Measurements from ENCODE around the gene FHIT.
"Not testable (repeated sequence)": the region's sequence is repeated elsewhere in the genome, so short reads cannot be mapped to it uniquely, and the experiment has no call there.

Gene FHIT

DNA sequence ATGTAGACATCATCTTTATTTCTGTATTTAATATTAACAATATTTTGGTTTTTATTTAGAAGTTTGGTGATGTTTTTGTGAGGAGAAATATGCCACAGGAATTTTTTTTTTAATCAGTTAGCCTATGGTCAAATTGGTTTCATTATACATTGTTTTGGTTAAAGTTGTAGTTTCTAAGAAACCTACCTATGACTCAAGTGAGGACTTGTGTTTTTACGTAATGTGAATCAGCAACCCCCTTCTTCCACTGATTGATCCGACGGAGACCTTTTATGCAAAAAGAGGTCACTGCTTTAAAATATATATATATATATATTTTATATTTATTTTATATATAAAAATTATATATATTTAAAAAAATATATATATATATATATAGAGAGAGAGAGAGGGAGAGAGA lies 698.1 kb downstream of the FHIT start:
- DNase-seq = no peak
- Histone ChIP-seq H3K27ac (no peak overlapping the region), H3K27me3 (replicated peaks) (no peaks in the 10 kb centered on the region), H3K36me3 (replicated peaks) (no peaks in the 10 kb centered on the region), H3K4me3 (ENCODE audit: low read depth, low read length) (no peak overlapping the region)
- in situ Hi-C loops (cut with HindIII; ENCODE audit: low pct_ligation_motif_present, low sequenced_read_pairs) = no loop called here
- TF ChIP-seq CTCF (IDR thresholded peaks at IDR 0.05; ENCODE audit: low read depth, low read length, missing control alignments) = no peak

DNA sequence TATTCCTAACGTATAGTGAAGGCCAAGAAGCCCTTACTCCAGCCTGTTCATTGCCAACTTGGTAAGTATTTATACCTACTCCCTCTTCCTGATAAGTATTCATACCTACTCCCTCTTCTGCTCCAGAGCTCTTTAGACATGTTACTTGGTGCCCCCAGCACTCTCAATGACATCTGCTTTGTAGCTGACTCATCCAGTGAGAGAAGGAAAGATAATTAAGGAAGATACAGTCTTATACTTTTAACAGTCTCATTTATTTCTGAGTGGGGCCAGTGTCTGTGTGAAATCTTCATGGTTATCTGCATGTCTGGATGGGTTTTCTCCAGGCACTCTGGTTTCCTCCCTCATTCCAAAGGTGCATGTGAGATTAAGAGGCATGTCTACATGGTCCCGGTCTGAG lies 698.7 kb downstream of the FHIT start:
- in situ Hi-C loops (cut with HindIII; ENCODE audit: low pct_ligation_motif_present, low sequenced_read_pairs) = no loop called here
- TF ChIP-seq CTCF (IDR thresholded peaks at IDR 0.05; ENCODE audit: low read depth, low read length, missing control alignments) = no peak
- Histone ChIP-seq H3K27me3 (replicated peaks) (no peaks in the 10 kb centered on the region), H3K4me3 (ENCODE audit: low read depth, low read length) (no peak overlapping the region), H3K27ac (no peak overlapping the region), H3K36me3 (replicated peaks) (no peaks in the 10 kb centered on the region)
- DNase-seq = no peak

GRCh38 chr3:60551455-60552209 lies 699.6 kb downstream of the FHIT start:
- H3K4me3 ChIP-seq (ENCODE audit: low read depth, low read length) = no peak overlapping the region
- TF ChIP-seq CTCF (IDR thresholded peaks at IDR 0.05; ENCODE audit: low read depth, low read length, missing control alignments) = no peak
- no peak for DNase-seq
- in situ Hi-C loops (cut with HindIII; ENCODE audit: low pct_ligation_motif_present, low sequenced_read_pairs) = no loop called here
- H3K27ac ChIP-seq = no peak overlapping the region
- H3K27me3 ChIP-seq (replicated peaks) = no peaks in the 10 kb centered on the region
- H3K36me3 ChIP-seq (replicated peaks) = no peaks in the 10 kb centered on the region

DNA sequence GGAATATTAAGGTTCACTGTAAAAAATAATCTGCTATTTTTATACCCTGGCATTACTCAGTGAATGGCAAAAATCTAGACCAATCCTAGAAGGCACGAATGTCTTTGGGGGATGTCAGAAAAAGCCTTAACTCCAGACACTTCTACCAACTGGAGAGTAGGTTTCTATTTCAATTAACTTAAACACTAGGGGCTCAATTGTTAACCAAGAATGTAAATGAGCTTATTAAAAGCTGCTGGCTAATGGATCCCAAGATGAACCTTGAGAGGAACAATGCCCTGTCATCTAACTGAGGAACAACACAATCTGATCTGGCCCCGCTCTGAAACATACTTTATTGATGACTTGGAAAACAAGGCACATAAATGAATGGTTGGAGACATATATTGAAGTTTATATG lies 701.4 kb downstream of the FHIT start:
- Histone ChIP-seq H3K4me3 (ENCODE audit: low read depth, low read length) (no peak overlapping the region), H3K36me3 (replicated peaks) (no peaks in the 10 kb centered on the region), H3K27ac (no peak overlapping the region), H3K27me3 (replicated peaks) (no peaks in the 10 kb centered on the region)
- no peak for TF ChIP-seq CTCF (IDR thresholded peaks at IDR 0.05; ENCODE audit: low read depth, low read length, missing control alignments)
- in situ Hi-C loops (cut with HindIII; ENCODE audit: low pct_ligation_motif_present, low sequenced_read_pairs) = no loop called here
- DNase-seq = no peak

DNA sequence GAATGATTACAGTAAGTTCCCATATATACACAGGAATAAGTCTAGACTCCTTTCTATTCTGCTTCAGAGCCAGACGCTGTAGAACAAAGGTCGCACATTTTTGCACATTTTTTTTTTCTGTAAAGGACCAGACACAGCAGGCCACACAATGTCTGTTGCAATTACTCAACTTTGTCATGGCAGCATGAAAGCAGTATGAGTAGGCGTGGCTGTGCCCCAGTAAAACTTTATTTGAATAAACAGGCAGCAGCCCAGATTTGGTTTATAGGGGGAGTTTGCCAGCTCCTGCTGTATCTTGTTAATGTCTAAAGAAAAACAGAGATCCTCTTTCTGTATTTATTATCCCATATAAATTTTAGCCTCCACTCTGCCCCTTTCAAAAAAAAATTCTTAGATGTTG lies 708.3 kb downstream of the FHIT start:
- in situ Hi-C loops (cut with HindIII; ENCODE audit: low pct_ligation_motif_present, low sequenced_read_pairs) = no loop called here
- Histone ChIP-seq H3K4me3 (ENCODE audit: low read depth, low read length) (no peak overlapping the region), H3K27me3 (replicated peaks) (no peaks in the 10 kb centered on the region), H3K36me3 (replicated peaks) (no peaks in the 10 kb centered on the region), H3K27ac (no peak overlapping the region)
- no peak for TF ChIP-seq CTCF (IDR thresholded peaks at IDR 0.05; ENCODE audit: low read depth, low read length, missing control alignments)
- no peak for DNase-seq

DNA sequence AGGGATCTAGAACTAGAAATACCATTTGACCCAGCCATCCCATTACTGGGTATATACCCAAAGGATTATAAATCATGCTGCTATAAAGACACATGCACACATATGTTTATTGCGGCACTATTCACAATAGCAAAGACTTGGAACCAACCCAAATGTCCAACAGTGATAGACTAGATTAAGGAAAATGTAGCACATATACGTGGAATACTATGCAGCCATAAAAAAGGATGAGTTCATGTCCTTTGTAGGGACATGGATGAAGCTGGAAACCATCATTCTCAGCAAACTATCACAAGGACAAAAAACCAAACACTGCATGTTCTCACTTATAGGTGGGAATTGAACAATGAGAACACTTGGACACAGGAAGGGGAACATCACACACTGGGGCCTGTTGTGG lies 711.9 kb downstream of the FHIT start:
- H3K27me3 ChIP-seq (replicated peaks); DNase-seq; H3K4me3 ChIP-seq (ENCODE audit: low read depth, low read length); H3K36me3 ChIP-seq (replicated peaks); H3K27ac ChIP-seq; in situ Hi-C loops (cut with HindIII; ENCODE audit: low pct_ligation_motif_present, low sequenced_read_pairs): not testable (repeated sequence)
